PC-9 (cell line): ENCODE measurements around the gene SLC37A3.

ENCODE experiments used
- EZH2 ChIP-seq: fragments of 200-600 bp; sonication (generic); IDR thresholded peaks from 2 replicates; pipeline ENCODE4 v1.8.0; 2017; ENCODE audit warnings: antibody characterized with exemption, low read depth
- TF ChIP-seq, protein P1 (sequence below): fragments of 200-600 bp; sonication (generic); conservative IDR thresholded peaks from 2 replicates; pipeline ENCODE4 v1.6.1; 2017; ENCODE audit warnings: mixed run types, antibody characterized with exemption, mild to moderate bottlenecking, moderate library complexity

DNA sequence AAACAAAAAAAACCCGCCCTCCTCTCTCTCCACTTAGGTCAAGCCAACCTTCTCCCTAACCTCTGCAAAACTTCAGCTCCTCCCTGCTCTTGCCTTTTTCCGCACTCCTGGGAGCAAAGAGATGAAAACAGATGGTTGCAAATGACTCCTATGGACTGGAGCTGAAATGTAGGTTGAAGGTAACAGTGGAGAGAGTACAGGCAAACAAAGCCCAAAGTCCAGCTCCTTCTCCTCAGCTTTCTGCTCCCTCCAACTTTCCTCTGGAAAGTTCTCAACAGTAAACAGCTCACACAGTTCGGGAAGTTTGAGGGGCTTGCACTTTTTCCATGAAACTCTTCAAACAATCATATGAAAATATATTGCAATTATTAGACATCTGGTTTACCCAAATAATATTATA lies 90.3 kb downstream of the SLC37A3 start:
- TF ChIP-seq, protein P1, sequence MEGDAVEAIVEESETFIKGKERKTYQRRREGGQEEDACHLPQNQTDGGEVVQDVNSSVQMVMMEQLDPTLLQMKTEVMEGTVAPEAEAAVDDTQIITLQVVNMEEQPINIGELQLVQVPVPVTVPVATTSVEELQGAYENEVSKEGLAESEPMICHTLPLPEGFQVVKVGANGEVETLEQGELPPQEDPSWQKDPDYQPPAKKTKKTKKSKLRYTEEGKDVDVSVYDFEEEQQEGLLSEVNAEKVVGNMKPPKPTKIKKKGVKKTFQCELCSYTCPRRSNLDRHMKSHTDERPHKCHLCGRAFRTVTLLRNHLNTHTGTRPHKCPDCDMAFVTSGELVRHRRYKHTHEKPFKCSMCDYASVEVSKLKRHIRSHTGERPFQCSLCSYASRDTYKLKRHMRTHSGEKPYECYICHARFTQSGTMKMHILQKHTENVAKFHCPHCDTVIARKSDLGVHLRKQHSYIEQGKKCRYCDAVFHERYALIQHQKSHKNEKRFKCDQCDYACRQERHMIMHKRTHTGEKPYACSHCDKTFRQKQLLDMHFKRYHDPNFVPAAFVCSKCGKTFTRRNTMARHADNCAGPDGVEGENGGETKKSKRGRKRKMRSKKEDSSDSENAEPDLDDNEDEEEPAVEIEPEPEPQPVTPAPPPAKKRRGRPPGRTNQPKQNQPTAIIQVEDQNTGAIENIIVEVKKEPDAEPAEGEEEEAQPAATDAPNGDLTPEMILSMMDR, result no peak
- TF ChIP-seq EZH2, result no peak
